SHP77 treated with DMSO at 0.1 percent for 48 hours (cell line): Measurements from ENCODE around the gene TPD52L2.
"Not testable (repeated sequence)": the region's sequence is repeated elsewhere in the genome, so short reads cannot be mapped to it uniquely, and the experiment has no call there.

Experiments
- DNase-seq: peaks from one replicate; lab custom pipeline; 2025; lab: John Stamatoyannopoulos, UW

Gene TPD52L2

DNA sequence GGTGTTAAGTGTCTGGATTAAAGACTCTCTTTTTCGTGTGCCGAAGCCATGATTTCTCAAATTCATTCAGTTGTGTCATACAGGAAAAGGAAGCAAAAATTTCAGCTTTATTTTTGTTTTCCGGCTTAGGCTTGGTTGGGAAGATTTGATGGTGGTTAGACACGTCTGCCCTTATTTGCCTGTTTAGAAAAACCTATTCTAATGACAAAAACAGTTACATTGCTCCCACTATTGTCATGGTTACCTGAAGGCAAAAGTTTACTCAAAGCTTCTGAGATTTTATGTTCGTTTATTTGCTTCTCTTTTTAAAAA, 30.8 kb downstream of the TPD52L2 start:
- no peak for DNase-seq

DNA sequence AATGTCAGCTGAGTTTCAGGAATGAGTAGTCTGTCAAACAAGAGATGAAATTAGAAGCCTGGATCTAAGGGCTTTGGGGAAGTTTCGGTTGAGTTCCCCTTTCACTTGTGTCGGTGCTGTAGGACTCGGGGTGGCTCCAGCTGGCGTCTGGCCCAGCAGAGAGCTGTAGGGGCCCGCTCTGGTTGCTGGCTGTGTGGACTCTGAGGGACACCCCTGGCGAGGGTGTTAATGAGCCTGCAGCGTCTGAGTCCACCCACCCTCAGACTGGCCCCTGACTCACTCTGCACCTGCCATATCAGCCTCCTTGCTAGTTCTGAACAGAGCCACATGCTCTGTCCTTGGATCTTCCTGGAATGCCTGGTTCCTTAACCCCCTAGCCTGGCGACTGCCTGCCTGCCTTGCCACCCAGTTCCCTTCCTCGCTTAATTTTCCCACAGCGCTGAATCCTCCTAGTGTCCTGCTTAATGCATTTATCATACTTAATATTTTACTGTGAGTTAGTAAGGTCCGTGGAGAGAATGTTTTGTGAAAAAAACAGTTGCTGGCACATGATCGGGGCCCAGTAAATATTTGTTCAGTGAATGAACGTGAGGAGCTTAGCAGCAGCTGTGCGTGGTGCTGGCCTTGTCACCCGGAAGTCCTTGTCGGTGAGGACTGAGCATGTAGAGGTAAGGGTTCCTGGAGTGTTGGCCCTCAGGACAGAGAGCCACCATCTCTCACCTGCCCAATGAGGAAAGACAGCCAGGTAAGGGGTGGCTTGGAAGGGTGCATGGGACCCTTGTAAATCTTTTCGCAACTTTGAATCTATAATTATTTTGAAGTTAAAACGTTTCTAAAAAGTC, 31.4 kb downstream of the TPD52L2 start:
- DNase-seq = peak; percentile 83

DNA sequence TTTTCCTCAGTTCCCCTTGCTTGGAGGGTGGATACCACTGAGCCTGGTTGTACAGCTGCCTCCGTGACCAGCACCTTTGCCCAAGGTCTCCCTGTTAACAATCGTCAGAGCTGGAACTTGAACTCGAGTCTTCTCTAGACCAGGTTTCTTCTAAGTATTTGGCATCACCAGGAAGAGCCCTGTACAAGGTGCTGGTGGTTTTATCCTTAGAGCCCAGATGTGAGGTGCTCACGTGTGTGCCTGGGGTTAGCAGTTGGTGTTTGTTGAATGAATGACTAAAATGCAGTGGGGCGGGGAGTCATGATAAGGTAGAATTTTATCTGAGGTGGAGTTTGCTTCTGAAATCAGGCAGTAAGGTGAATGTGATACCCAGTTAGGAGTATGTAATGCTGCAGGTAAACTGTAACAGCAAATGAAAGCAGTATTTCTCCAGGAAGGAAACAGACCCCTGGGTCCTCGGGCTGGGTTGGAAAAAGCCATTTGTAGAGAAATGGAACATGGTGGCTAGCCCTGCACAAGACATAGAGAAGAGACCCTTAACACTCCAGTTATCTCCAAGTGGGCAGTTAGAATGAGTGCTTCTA, 33.0 kb downstream of the TPD52L2 start:
- DNase-seq = no peak

DNA sequence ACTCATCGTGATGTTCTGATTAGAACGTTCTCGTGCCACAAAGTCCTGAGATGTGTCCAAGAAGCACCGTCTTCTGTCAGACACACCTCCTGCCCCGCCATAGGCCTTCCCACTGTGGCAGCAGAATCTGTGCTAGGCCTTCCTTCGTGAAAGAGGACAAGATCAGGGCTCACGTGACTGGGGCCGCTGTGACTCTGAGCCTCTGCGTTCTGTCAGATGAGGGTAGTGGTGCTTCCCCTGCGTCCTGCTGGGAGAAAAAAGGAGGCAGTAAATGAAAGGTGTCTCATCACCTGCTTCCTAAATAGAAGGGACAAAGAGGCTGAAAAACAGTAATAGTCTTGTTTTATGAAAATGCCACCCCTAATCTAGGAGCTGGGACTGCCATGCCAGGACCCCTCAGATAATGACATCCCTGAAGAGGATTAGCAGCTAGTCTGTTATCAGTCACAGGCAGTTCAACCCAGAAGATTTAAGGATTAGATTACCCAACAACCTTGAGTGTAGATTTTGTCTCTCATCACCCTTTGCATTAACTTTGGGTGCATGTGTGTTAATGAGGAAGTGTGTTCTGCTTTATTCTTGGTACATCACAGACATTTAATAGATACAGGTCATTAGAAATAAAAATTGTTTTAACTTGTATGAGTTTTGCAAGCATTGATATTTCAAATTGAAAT, 34.0 kb downstream of the TPD52L2 start:
- DNase-seq = no peak

DNA sequence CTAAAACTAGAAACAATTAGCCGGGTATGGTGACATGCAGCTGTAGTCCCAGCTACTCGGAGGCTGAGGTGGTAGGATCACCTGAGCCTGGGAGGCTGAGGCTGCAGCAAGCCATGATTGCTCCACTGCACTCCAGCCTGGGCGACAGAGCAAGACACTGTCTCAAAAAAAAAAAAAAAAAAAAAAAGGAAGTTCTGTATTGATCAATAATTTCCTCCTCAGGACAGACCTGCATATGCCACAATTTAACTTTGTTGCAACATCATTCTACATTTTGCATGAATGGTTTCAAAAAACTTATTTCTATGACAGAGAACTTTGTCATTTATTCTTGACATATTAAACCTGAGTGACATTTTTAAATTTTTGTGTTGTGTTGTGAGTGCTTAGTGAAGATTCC, 35.3 kb downstream of the TPD52L2 start:
- no peak for DNase-seq

DNA sequence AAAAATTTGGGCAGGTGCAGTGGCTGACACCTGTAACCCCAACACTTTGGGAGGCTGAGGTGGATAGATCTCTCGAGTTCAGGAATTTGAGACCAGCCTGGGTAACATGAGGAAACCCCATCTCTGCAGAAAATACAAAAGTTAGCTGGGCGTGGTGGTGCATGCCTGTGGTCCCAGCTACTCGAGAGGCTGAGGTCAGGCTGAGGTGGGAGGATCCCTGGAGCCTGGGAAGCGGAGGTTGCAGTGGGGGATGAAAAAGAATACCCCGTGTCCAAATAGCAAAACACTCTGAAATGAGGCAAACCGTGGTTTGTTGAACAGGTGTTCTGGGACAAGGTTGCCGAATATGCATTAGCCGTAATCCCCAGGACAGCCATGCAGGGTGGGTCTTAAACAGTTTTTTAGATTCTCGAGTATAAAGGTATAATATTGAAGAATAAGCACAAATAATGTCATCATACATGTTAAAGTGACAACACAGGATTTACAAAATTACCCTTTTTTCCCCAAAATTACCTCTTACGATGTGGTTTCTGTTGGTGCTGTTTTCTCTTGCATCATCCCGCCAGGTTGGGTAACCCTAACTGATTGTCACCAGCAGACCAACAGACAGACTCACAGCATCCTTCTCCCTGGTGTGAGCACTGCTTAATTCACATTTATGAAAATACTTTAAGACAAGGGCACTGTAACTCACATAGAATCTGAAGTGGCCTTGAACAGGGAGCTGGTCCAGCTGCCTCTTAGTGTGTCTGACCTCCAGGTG, 38.9 kb downstream of the TPD52L2 start:
- no peak for DNase-seq

DNA sequence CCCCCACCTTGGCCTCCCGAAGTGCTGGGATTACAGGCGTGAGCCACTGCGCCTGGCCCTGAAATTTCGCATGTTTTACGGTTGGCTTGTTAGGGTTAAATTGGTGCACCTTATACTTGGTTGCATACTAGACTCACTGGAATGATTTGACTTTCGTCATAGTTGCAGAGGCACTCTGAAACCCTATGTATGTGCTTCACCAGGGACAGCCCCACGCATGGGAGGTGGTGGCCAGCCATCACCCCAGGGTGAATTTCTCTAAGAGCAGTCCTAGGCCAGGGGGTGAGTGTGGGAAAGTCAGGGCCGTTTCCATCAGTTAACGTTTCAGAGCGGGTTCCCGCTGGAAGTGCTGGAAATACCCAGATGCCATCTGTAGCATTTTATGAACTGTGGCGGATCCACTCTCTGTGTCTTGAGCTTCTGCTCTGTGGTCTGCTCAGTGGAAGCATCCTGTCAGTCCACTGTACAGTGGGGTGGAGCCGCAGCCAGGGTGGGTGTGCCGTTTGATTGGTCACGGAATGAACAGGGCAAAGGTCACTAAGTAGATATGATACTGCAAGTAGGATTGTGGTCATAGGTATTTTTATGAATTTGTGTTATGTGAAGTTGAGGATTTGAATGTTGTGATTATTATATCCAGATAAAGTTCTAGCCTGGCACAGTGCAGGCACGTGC, 43.1 kb downstream of the TPD52L2 start:
- no peak for DNase-seq

DNA sequence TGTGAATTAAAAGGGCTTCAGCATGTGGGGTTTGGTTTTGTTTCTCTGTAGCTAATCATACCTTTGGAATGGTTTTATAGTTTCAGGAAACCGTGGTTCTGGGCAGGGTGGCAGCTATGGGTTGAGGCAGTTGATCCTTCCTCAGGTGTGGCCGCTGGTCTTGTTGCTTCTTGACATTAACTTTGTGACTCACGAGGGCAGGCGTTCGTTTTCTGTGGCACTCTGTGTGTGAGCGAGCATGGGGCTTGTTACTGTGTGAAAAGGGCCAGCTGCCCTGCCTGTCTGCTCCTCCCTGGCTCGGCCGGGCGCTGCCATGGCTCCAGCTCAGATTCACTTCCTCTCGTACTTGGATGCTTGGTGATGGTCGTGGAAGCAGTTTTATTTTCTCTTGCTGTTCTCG, 46.1 kb downstream of the TPD52L2 start:
- no peak for DNase-seq

DNA sequence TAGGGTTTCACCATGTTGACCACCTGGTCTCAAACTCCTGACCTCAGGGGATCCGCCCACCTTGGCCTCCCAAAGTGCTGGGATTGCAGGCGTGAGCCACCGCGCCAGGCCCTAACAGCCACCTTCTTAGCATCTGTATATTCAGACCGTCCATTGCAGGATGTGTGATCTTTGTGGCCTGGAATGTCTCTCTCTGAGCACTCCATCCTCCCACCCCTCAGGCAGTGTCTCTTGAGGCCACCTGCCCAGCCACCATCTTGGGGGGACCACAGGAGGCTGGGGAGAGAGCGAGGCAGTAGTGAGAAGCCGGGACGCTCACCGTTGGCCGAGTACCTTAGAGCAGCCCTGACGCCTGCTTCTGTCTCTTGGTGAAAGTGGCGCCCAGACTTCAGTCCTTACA, 48.7 kb downstream of the TPD52L2 start:
- DNase-seq = no peak

DNA sequence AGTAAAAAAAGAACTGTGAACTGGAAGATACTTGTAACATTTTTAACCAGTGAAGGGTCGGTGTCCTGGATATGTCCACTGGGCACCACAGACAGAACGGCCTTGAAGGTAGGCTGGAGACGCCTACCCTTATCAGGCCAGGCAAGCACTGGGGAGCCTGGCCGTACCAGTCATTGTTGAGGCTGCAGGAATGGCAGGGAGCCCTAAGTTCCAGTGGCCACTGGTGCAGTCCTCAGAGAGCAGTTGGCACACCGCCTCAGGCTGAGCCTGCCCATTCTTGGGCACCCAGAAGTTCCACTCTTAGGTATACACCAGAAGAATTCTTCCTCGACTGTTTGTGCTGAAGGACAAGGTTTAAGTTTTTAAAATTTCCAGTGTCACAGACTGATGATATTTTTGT, 50.4 kb downstream of the TPD52L2 start:
- no peak for DNase-seq

DNA sequence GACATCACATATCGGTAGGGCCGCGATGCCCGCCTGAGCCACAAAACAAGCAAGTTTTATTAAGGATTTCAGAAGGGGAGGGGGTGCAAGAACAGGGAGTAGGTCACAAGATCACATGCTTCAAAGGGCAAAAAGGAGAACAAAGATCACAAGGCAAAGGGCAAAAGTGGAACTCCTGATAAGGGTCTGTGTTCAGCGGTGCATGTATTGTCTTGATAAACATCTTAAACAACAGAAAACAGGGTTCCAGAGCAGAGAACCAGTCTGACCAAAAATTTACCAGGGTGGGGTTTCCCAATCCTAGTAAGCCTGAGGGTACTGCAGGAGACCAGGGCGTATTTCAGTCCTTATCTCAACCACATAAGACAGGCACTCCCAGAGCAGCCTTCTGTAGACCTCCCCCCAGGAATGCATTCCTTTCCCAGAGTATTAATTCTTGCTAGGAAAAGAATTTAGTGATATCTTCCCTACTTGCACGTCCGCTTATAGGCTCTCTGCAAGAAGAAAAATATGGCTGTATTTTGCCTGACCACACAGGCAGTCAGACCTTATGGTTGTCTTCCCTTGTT, 51.4 kb downstream of the TPD52L2 start:
- not testable (repeated sequence) for DNase-seq

DNA sequence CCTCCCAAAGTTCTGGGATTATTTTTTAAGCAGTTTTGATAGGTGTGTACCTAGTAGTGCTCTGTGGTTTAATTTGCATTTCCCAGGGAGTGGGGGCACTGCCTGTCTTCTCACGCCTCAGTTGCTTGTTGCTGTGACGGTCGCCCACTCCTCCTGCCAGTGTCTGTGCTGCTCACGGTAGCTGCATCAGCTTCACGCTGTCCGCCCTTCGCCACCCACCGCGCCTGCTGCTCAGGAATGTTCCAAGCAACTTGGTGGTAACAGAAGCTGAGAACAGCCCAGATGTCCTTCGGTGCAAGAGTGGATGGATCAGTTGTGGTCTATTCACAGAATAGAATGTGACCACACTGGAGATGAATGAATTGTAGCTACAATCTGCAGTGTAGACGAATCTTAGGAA, 52.7 kb downstream of the TPD52L2 start:
- no peak for DNase-seq

DNA sequence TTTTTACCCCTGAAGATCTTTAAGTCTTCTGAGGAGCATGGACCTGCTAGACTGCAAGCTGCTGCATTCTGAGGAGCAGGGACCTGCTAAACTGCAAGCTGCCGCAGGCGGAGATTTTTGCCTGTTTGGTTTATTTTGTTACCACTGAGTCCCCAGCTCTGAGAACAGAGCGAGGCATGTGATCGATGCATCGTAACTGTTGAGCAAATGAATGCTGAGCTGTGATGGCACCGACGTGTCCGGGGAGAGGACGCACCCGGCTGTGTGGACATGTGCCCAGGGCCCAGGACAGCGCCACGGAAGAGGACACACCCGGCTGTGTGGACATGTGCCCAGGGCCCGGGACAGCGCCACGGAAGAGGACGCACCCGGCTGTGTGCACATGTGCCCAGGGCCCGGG, 54.1 kb downstream of the TPD52L2 start:
- DNase-seq = no peak

DNA sequence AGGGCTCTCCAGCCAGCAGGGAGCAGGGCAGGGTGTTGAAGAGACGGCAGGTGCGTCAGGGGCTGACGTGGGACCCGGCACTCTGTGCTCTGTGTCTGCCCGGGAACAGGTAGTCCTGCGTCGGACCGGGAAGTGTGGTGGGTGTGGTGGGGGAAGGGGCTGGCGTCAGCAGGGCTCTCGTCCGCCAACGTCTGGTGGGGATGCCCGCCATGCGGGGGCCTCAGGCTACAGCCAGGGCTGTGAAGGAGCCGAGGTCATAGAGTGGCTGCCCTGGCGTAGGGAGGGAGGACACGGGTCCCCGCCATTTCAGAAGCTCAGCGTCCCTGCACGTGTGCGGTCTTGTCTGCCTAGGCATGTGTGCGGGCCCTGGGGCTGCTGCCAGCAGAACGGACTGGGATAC, 55.2 kb downstream of the TPD52L2 start:
- DNase-seq = no peak

DNA sequence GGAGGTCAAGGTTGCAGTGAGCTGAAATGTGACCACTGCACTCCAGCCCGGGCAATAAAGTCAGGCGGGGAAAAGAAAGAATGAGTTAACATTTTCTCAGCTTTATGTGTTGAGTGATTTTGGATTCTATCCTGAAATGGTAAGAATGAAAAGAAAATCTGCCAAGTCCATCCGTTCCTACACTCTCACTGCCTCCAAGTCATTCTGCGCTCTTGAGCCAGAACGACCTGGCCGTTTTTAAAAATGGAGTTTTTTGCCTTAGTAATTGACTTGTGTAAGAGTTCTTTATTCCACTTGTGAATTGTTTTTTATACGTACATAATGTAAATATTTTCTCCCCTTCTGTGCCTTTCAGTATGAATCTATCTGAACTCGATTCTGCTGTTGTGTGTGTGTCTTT, 58.6 kb downstream of the TPD52L2 start:
- no peak for DNase-seq

DNA sequence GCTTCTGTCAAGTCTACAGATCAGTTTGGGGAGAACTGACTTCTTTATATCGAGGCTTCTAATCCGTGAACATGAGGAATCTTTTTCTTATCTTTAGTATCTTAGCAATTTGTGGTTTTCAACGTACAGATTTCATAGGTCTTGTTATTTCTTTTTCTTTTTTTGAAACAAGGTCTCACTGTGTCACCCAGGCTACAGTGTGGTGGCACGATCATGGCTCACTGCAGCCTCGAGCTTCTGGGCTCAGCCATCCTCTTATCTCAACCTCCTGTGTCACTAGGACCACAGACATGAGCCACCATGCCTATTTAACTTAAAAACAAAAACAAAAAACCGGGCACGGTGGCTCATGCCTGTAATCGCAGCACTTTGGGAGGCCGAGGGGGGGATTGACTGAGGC, 59.2 kb downstream of the TPD52L2 start:
- DNase-seq = no peak

DNA sequence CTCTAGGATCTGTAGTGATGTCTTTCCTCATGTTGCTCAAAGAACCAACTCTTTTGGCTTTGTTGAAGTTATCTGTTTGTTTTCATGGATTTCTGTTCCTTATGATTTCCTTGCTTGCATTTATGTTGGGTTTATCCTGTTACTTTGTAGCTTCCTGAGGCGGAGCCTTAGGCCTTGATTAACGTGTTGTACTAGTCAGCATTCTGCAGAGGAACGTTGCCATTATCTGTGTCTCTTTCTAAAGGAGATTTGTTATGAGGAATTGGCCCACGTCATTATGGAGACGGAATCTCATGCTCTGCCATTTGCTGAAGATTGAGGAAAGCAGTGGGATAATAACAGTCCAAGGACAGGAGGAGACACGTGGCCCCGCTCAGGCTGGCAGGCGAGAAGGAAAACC, 61.2 kb downstream of the TPD52L2 start:
- no peak for DNase-seq

DNA sequence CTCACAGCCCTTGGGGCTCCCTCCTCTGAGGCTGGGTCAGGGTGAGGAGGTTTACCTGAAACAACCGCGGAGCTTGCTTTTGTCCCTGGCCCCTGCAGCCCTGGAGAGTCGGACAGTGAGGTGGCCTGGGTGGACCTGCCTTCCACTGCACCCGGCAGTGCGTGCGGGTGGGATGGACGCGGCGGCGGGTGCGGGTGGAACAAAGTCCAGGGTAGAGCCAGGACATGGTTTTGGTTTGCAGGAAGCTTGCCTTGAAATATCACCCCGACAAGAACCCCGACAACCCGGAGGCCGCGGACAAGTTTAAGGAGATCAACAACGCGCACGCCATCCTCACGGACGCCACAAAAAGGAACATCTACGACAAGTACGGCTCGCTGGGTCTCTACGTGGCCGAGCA, 64.0 kb downstream of the TPD52L2 start:
- DNase-seq = no peak

DNA sequence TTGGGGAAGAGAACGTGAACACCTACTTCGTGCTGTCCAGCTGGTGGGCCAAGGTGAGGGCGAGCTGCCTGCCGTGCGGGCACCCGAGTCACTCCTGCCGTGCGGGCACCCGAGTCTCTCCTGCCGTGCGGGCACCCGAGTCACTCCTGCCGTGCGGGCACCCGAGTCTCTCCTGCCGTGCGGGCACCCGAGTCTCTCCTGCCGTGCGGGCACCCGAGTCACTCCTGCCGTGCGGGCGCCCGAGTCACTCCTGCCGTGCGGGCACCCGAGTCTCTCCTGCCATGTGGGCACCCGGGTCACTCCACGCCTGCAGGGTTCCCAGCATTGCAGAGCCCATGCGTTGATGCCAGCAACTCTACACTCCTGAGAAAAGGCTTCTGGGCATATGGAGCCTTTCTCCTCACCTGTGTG, 64.4 kb downstream of the TPD52L2 start:
- not testable (repeated sequence) for DNase-seq

DNA sequence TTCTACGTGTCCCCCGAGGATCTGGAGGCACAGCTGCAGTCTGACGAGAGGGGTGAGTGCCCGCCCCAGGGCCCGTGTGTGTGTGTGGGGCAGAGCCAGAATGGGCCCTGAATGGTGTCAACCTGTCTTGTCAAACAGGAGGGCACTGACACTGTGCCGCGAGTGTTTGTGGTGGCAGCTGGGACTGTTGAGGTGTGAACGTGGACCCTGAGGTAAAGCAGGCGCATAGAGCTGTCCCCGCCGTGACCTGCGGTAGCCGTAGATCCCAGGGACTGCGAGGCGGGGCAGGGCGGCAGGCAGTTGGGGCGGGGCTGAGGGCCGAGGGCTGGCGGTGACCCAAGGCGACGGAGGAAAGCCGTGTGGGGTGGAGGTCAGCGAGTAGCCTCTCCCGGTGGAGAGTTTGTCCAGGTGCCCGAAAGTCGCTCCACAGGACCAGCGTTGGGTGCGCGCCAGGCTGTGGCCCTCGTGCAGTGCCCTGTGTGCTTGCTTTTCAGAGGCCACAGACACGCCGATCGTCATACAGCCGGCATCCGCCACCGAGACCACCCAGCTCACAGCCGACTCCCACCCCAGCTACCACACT, 66.0 kb downstream of the TPD52L2 start:
- DNase-seq = no peak

DNA sequence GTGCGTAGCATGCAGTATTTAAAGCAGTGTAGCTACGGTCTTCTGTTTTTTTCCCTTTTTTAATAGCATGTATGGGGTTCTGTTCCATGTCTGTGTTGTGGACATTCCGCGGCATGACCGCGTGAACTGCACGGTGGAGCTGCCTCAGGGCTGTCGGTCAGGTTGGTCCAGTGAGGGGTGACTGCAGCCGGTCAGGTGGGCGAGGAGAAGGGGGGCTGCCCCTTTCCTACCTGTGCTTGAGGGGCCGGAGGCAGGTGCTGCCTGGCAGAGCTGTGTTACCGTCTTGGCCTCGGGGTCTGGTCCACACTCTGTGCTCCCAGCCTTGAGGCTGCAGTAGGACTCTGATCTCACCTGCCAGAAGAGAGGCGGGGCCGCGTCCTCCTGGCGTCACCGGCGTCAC, 66.7 kb downstream of the TPD52L2 start:
- DNase-seq = no peak
